Activated CD8-positive, alpha-beta T cell treated with anti-CD3 and anti-CD28 coated beads for 36 hours (primary cell): ENCODE measurements around the gene LCP2. TPM values are rescaled to one million over a fixed set of nuclear protein-coding genes. Genes with fewer than 3 reads are reported as not detected.

Experiments used
- ATAC-seq: fragments of 200-7000 bp; cut with Tn5 transposase; one replicate; pipeline ENCODE4 v1.10.0; 2021; ENCODE audit warnings: mild to moderate bottlenecking, moderate library complexity
- CTCF ChIA-PET: fragments of 350-600 bp; sonication (Branson Sonifier 250); formaldehyde crosslinking; loops from one replicate; lab custom pipeline; 2021; ENCODE audit warnings: antibody characterized with exemption; lab: Charles Lee
- POLR2A ChIA-PET: fragments of 350-600 bp; sonication (Branson Sonifier 250); formaldehyde crosslinking; loops from one replicate; lab custom pipeline; 2021; ENCODE audit warnings: antibody characterized with exemption; lab: Charles Lee
- DNase-seq: peaks from one replicate; pipeline ENCODE4 v3.0.0-alpha.2; 2020
- H3K27ac Mint-ChIP-seq: one replicate; pipeline ENCODE4 v1.8.0; 2021; ENCODE audit warnings: mild to moderate bottlenecking, mixed read lengths
- H3K27me3 Mint-ChIP-seq: one replicate; pipeline ENCODE4 v1.8.0; 2021; ENCODE audit warnings: mixed read lengths
- H3K36me3 Mint-ChIP-seq: one replicate; pipeline ENCODE4 v1.8.0; 2021; ENCODE audit warnings: low read depth, mixed read lengths
- H3K4me1 Mint-ChIP-seq: one replicate; pipeline ENCODE4 v1.8.0; 2021; ENCODE audit warnings: low read depth, mixed read lengths
- H3K4me3 Mint-ChIP-seq: one replicate; pipeline ENCODE4 v1.8.0; 2021; ENCODE audit warnings: mild to moderate bottlenecking, moderate library complexity, mixed read lengths
- H3K9me3 Mint-ChIP-seq: one replicate; pipeline ENCODE4 v1.8.0; 2021; ENCODE audit warnings: mixed read lengths
- CTCF ChIP-seq: fragments of 200-600 bp; IDR thresholded peaks from one replicate; pipeline ENCODE4 v1.8.0; 2022; ENCODE audit warnings: antibody characterized with exemption, mild to moderate bottlenecking
- intact Hi-C: fragments of 100-400 bp; cut with micrococcal nuclease; formaldehyde crosslinking; loops from one replicate; pipeline ENCODE4 v1.10.0; 2022
- total RNA-seq, 2 experiments: library from RNA; stranded (reverse); gene quantifications; one replicate each; pipeline ENCODE4 v1.2.3, GENCODE V29; 2021

LCP2 gene
- total RNA-seq, 2 experiments from 2014 or later, result 243 to 259 TPM

- CTCF ChIA-PET, result no interaction called here
- no peaks in the 10 kb centered on the region for H3K36me3 Mint-ChIP-seq
These were observed 90.6 kb downstream of the LCP2 start for GRCh38 chr5:170206958-170207357.

GRCh38 chr5:170206216-170206615, 91.4 kb downstream of the LCP2 start:
- Mint-ChIP-seq H3K4me1 (no peaks in the 10 kb centered on the region), H3K9me3 (no peaks in the 10 kb centered on the region), H3K27ac (no peak overlapping the region), H3K4me3 (no peak overlapping the region), H3K36me3 (no peaks in the 10 kb centered on the region), H3K27me3 (peaks cover 8% of the 10 kb centered on the region)
- ATAC-seq (no peak), DNase-seq (no peak)
- no peak for TF ChIP-seq CTCF
- POLR2A ChIA-PET, result no interaction called here
- intact Hi-C loops, result no loop called here
- CTCF ChIA-PET, result interaction anchor here (1.0 to 2.0 kb wide), 5 partner anchors 9 to 215 kb away, joined by 3 to 7 read pairs (median 5); no protein-coding TSS in a partner anchor

More at GRCh38 chr5:170206958-170207357, 90.6 kb downstream of the LCP2 start:
- ATAC-seq (no peak), DNase-seq (no peak)
- POLR2A ChIA-PET, result no interaction called here
- no peaks in the 10 kb centered on the region for H3K9me3 Mint-ChIP-seq
- no peak overlapping the region for H3K4me3 Mint-ChIP-seq
- intact Hi-C loops, result no loop called here
- no peaks in the 10 kb centered on the region for H3K4me1 Mint-ChIP-seq
- H3K27me3 Mint-ChIP-seq, result peaks cover 8% of the 10 kb centered on the region
- no peak overlapping the region for H3K27ac Mint-ChIP-seq
- no peak for TF ChIP-seq CTCF

- POLR2A ChIA-PET, result no interaction called here
- Mint-ChIP-seq H3K9me3 (no peaks in the 10 kb centered on the region), H3K27me3 (peaks cover 4% of the 10 kb centered on the region), H3K4me3 (no peak overlapping the region), H3K27ac (no peak overlapping the region), H3K36me3 (no peaks in the 10 kb centered on the region), H3K4me1 (no peaks in the 10 kb centered on the region)
- no peak for DNase-seq
- no peak for ATAC-seq
- TF ChIP-seq CTCF, result no peak
- CTCF ChIA-PET, result no interaction called here
- intact Hi-C loops, result no loop called here
These were observed 93.4 kb downstream of the LCP2 start for GRCh38 chr5:170204202-170204601.

GRCh38 chr5:170202117-170202516, 95.5 kb downstream of the LCP2 start:
- no peak for TF ChIP-seq CTCF
- Mint-ChIP-seq H3K4me3 (no peak overlapping the region), H3K9me3 (no peaks in the 10 kb centered on the region), H3K27me3 (peaks cover 2% of the 10 kb centered on the region), H3K27ac (no peak overlapping the region), H3K36me3 (no peaks in the 10 kb centered on the region), H3K4me1 (no peaks in the 10 kb centered on the region)
- ATAC-seq (no peak), DNase-seq (no peak)
- POLR2A ChIA-PET, result no interaction called here
- intact Hi-C loops, result no loop called here
- CTCF ChIA-PET, result interaction anchor here (0.9 to 1.5 kb wide), 2 partner anchors 17 to 18 kb away, joined by 3 read pairs; no protein-coding TSS in a partner anchor

GRCh38 chr5:170201311-170201710, 96.3 kb downstream of the LCP2 start:
- Mint-ChIP-seq H3K36me3 (no peaks in the 10 kb centered on the region), H3K4me3 (no peak overlapping the region), H3K27me3 (peaks cover 2% of the 10 kb centered on the region), H3K4me1 (no peaks in the 10 kb centered on the region), H3K27ac (no peak overlapping the region), H3K9me3 (no peaks in the 10 kb centered on the region)
- CTCF ChIA-PET, result interaction anchor here (0.8 to 1.5 kb wide), 3 partner anchors 16 to 25 kb away, joined by 3 read pairs; no protein-coding TSS in a partner anchor
- intact Hi-C loops, result no loop called here
- ATAC-seq (no peak), DNase-seq (no peak)
- POLR2A ChIA-PET, result no interaction called here
- TF ChIP-seq CTCF, result no peak
